ENCODE data around the gene SYPL2. TPM values are rescaled to one million over a fixed set of nuclear protein-coding genes. Genes with fewer than 3 reads are reported as not detected.

SYPL2 gene
- total RNA-seq, 1 donor: 1.7 TPM

GRCh38 chr1:109483672-109484518, 17.5 kb downstream of the SYPL2 start, which contains the start of gene ATXN7L2:
Gene ATXN7L2, plus strand, starts transcription at chr1:109483905. Its CDS starts 49 bp downstream, at chr1:109483954.
- no peak for TF ChIP-seq CTCF (IDR thresholded peaks at IDR 0.05; ENCODE audit: insufficient read depth, low read length)
- peak; percentile 90 for DNase-seq (ENCODE audit: low read depth)
- H3K4me3 ChIP-seq (ENCODE audit: low read depth, low read length): peak within 1 kb of the TSS; percentile 97

- DNase-seq (ENCODE audit: low read depth): no peak
- H3K4me3 ChIP-seq (ENCODE audit: low read depth, low read length): peak overlapping the region; percentile 97
- no peak for TF ChIP-seq CTCF (IDR thresholded peaks at IDR 0.05; ENCODE audit: insufficient read depth, low read length)
These were observed 18.2 kb downstream of the SYPL2 start for GRCh38 chr1:109484519-109484975.

- no peak for TF ChIP-seq CTCF (IDR thresholded peaks at IDR 0.05; ENCODE audit: insufficient read depth, low read length)
- no peak for DNase-seq (ENCODE audit: low read depth)
- H3K4me3 ChIP-seq (ENCODE audit: low read depth, low read length): peak overlapping the region; percentile 97
These were observed 18.7 kb downstream of the SYPL2 start for GRCh38 chr1:109485001-109485400.

GRCh38 chr1:109487261-109487660, 20.9 kb downstream of the SYPL2 start:
- H3K4me3 ChIP-seq (ENCODE audit: low read depth, low read length): no peak overlapping the region
- no peak for DNase-seq (ENCODE audit: low read depth)
- TF ChIP-seq CTCF (IDR thresholded peaks at IDR 0.05; ENCODE audit: insufficient read depth, low read length): no peak

- no peak for TF ChIP-seq CTCF (IDR thresholded peaks at IDR 0.05; ENCODE audit: insufficient read depth, low read length)
- no peak overlapping the region for H3K4me3 ChIP-seq (ENCODE audit: low read depth, low read length)
- DNase-seq (ENCODE audit: low read depth): no peak
These were observed 21.9 kb downstream of the SYPL2 start for GRCh38 chr1:109488201-109488600.

- no peak for TF ChIP-seq CTCF (IDR thresholded peaks at IDR 0.05; ENCODE audit: insufficient read depth, low read length)
- DNase-seq (ENCODE audit: low read depth): no peak
- no peak overlapping the region for H3K4me3 ChIP-seq (ENCODE audit: low read depth, low read length)
These were observed 22.4 kb downstream of the SYPL2 start for GRCh38 chr1:109488696-109489095.
